GM19438 (cell line): ENCODE results near the gene CYP2A6.
"Not testable (repeated sequence)": the region's sequence is repeated elsewhere in the genome, so short reads cannot be mapped to it uniquely, and the experiment has no call there.

Experiments
- ATAC-seq: cut with Tn5 transposase; IDR thresholded peaks from one replicate; pipeline ENCODE4 v1.9.1; 2021; ENCODE audit warnings: low read depth; ENCODE audit not compliant: unreplicated experiment

The CYP2A6 gene

GRCh38 chr19:40850277-40850676 lies at the start of gene CYP2A6:
CYP2A6 (minus strand) TSS chr19:40850447; CDS start chr19:40850426, 21 bp downstream.
- not testable (repeated sequence) for ATAC-seq

DNA sequence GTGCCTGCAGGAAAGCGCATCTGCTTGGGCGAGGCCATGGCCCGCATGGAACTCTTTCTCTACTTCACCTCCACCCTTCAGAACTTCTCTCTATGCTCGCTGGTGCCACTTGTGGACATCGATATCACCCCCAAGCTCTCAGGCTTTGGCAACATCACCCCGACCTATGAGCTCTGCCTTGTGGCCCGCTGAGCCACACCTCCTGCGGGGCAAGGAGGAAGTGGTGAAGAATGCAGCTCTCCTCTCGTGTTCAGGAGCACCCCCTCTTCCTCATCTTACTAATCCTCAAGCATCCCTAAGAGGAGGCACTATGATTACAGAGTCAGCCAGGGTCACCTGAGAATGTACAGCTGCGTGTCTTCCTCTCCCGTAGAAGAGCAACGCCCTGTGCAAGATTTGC lies 49.7 kb upstream of the CYP2A6 start:
- not testable (repeated sequence) for ATAC-seq

GRCh38 chr19:40896843-40897789 lies 46.9 kb upstream of the CYP2A6 start:
- not testable (repeated sequence) for ATAC-seq

- no peak for ATAC-seq
Observed at GRCh38 chr19:40896418-40896796, 46.2 kb upstream of the CYP2A6 start.

DNA sequence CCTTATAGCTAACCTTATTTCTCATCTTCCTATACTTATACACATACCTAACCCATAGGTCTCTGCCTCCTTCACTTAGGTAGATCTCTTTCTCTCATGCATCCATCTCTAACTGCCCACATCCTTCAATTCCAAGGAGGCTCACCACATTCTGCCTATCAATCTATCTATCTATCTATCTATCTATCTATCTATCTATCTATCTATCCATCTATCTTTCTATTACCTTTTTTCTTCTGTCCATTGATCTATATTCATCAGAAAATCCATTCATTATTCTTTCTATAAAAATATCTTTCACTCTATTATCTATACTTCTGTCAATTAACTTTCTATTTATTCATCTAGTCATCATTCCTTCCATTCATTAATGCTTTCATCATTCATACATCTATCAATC lies 42.9 kb upstream of the CYP2A6 start:
- ATAC-seq = no peak

DNA sequence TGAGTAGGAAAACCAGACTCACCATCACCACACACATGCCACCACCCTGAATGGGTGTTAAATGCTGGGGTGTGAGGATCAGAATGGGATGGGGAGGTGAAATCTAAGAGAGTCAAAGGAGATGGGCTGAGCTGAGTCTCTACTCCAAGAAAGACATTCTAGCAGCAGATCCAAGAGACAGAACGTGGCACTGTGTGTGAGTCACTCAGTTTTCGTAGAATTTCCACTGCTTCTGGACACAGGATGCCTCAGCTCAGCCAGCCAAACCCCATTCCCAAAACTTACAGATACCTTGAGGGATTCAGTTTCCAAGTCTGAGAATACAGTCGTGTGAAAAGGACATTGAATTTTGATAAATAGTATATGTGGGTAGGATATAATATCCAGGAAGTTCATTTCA lies 39.1 kb upstream of the CYP2A6 start:
- no peak for ATAC-seq

DNA sequence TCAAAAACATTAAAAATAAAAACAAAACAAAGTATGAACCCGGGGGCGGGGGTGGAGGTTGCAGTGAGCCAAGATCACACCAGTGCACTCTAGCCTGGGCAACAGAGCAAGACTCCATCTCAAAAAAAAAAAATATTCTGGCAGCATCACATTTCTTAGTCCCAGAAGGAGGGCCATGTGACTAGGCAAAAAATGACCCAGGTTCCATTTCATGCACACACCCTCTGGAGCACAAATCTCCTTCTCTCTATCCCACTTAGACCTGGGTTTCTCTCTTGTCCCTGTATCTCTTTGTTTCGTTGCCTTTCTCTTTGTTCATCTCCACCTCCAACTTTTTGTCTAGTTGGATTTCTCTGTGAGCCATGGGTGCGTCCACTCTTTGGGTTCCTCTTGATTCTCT lies 37.9 kb upstream of the CYP2A6 start:
- ATAC-seq = no peak

DNA sequence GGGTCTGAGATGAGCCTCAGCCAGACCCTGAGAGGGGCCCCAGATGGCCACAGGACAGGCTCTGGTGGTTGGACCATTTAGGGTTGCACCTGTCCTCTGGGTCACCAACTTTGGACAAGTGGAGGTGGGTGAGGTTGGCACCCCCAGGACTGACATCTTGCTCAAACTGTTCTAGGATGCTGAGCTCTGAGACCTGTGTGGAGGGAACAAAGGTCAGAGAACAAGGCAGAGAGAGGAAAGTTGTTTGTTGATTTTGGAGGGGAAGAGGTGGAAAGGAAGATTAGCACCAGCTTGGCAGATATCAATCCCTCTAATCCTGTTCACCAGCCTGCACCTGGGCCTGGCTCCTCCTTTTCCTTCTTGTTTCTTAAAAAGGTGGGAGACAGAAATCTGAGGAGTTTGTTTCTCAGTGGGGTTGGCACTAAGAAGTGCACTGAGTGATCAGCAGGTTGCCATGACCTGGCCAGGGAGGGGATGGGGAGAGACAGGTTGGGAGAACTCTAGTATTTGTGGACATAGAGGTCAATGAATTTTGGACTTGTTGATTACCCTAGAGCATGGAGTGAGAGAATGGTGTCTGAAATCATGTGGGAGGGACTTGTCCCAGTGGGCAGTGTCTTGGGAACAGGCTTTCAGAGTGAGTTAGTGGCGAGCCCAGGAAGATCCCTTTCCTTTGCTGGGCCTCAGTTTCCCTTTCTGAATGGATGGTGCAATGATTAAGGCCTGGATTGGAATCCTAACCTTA lies 34.1 kb upstream of the CYP2A6 start:
- not testable (repeated sequence) for ATAC-seq

DNA sequence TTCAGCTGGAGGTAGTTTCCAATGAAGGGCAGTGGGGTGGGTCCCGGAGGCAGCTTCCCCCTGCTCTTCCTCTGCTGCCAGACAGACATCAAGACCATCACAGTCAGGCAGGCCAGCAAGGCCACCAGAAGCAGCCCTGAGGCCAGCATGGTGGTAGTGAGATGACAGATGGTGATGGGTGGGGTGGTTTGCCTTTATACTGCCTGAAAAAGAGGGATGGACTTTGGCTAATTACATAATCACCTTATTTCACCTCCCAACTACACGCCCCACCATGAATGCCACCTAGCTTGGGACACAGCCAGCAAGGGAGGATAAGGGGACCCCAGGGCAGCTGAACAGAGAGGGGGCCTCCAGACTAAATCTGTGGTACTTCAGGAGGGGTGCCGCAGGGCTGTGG lies 31.8 kb upstream of the CYP2A6 start, which contains the start of gene CYP2A7:
CYP2A7 (minus strand) TSS at position 170 of the 400 bp plus-strand sequence; CDS start at position 149, 21 bp downstream.
- not testable (repeated sequence) for ATAC-seq

- not testable (repeated sequence) for ATAC-seq
Observed at GRCh38 chr19:40879349-40879748, 29.1 kb upstream of the CYP2A6 start.

GRCh38 chr19:40875526-40875951 lies 25.3 kb upstream of the CYP2A6 start:
- ATAC-seq = not testable (repeated sequence)

DNA sequence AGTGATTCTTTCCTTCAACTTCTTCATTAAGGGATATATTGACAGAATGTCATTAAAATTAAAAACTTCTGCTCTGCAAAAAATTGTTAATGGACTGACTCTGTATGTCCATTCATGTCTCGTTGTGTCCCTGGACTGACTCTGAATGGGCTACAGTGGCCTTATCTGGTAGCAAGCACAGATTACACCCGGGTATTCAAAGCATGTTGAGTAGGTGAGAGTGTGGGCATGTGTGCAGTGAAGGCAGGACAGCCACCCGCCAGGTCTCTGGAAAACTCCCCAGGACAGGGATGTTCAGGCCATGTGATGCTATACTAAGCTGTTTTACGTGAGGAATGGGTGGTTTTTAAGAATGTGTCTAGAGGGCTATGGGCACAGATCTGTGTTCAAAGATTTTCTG lies 24.6 kb upstream of the CYP2A6 start:
- not testable (repeated sequence) for ATAC-seq

DNA sequence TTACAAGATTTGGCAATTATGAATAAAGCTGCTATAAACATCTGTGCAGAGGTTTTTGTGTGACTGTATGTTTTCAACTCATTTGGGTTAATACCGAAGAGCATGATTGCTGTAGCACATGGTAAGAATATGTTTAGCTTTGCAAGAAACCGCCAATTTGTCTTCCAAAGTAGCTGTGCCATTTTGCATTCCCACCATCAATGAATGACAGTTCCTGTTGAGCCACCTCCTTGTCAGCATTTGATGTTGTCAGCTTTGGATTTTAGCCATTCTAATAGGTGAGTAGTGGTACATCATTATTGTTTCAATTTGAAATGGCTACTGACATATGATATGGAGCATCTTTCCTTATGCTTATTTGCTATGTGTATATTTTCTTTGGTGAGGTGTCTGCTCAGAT lies 23.6 kb upstream of the CYP2A6 start:
- ATAC-seq = not testable (repeated sequence)

DNA sequence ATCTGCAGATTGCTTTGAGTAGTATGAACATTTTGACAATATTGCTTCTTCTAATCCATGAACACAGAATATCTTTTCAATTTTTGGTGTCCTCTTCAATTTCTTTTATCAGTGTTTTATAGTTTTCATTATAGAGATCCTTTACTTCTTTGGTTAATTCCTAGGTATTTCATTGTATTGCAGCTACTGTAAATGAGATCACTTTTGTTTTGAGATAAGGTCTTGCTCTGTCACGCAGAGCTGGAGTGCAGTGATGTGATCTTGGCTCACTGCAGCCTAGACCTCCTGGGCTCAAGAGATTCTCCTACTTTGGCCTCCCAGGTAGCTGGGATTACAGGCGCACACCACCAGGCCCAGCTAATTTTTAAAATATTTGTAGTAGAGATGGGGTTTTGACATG lies 22.0 kb upstream of the CYP2A6 start:
- no peak for ATAC-seq

DNA sequence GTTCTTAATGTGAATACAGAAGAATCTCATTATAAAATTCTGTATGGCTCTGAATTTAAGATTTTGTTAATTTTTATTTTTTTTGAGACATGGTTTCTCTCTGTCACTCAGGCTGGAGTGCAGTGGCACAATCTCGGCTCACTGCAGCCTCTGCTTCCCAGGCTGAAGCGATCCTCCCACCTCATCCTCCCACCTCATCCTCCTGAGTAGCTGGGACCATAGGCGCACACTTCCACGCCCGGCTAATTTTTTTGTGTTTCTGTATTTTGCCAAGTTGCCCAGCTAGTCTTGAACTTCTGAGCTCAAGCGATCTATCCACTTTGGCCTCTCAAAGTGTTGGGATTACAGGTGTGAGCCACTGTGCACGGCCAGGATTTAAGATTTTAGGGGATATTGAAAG lies 17.5 kb upstream of the CYP2A6 start:
- no peak for ATAC-seq

GRCh38 chr19:40864739-40865496 lies 14.7 kb upstream of the CYP2A6 start:
- ATAC-seq = not testable (repeated sequence)

DNA sequence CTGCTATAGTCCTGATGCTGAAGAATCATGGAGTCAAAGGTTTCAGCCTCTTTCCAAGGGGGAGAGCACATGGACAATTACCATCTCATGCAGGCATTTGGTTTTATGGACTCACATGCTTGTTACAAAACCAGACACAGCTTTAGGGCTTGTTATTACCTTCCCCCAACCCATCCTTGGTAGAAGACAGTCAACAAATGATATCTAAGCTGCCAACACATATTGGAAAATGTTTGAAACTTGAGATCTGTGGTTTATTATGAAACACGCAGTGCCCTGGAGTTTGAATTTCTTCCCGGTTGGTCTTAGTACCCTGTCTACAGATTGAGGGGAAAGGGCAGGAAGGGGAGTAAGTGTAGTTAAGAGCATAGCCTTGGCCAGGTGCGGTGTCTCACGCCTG lies 12.5 kb upstream of the CYP2A6 start:
- ATAC-seq = no peak

GRCh38 chr19:40862333-40862732 lies 12.1 kb upstream of the CYP2A6 start:
- no peak for ATAC-seq

GRCh38 chr19:40858109-40858508 lies 7.9 kb upstream of the CYP2A6 start:
- no peak for ATAC-seq

- not testable (repeated sequence) for ATAC-seq
Observed at GRCh38 chr19:40852467-40853152, 2.4 kb upstream of the CYP2A6 start.
